Stomach (tissue), 4 donors: Measurements from ENCODE around the gene CFAP161.

ENCODE experiments used
- CTCF ChIP-seq, 7 experiments: fragments of 450-650 bp in 4 of 7; fragments of 200-600 bp in 3 of 7; sonication (generic) in 3 of 7; IDR thresholded peaks; one replicate each; pipeline ENCODE4 v1.5.1; 2016 to 2019; ENCODE audit warnings: antibody characterized with exemption in 7 of 7, control low read depth in 2 of 7, mild to moderate bottlenecking in 1 of 7
- POLR2AphosphoS5 ChIP-seq, 3 donors: sonication (generic); formaldehyde crosslinking; IDR thresholded peaks; one replicate each; pipeline ENCODE4 v1.6.1; 2016; ENCODE audit warnings: antibody characterized with exemption in 3 of 3

GRCh38 chr15:81093961-81094360, 40.1 kb upstream of the CFAP161 start:
- TF ChIP-seq CTCF (IDR thresholded peaks at IDR 0.05), result no peak
- TF ChIP-seq POLR2AphosphoS5 (IDR thresholded peaks at IDR 0.05), result no peak
